CD4-positive, alpha-beta T cell treated with Interleukin-15 for 4 hours (primary cell): ENCODE data around the gene NRP1.

Experiments used
- DNase-seq: peaks from one replicate; pipeline ENCODE4 v3.0.0-alpha.2; 2020; ENCODE audit warnings: low spot score

Gene NRP1

GRCh38 chr10:33260403-33261149, 73.9 kb downstream of the NRP1 start:
- DNase-seq: no peak

DNA sequence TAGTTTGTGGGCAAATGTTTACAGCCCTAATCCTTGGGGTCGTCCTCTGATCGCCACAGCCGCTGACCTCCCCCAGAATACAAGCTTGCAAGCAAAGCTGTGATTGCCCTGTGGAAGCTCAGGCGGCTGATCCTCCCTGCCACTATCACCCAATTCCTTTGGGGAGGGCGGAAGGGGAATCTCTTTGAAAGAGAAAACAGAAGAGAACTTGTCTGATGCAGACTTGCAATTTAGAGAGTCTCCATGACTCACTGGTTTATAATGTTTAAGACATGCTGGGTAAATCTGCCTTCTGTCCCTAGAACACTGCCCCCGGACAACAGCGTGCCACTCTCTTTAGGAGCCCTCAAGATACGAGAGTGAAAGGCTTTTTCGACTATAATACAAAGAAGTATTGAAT, 75.5 kb downstream of the NRP1 start:
- no peak for DNase-seq

DNA sequence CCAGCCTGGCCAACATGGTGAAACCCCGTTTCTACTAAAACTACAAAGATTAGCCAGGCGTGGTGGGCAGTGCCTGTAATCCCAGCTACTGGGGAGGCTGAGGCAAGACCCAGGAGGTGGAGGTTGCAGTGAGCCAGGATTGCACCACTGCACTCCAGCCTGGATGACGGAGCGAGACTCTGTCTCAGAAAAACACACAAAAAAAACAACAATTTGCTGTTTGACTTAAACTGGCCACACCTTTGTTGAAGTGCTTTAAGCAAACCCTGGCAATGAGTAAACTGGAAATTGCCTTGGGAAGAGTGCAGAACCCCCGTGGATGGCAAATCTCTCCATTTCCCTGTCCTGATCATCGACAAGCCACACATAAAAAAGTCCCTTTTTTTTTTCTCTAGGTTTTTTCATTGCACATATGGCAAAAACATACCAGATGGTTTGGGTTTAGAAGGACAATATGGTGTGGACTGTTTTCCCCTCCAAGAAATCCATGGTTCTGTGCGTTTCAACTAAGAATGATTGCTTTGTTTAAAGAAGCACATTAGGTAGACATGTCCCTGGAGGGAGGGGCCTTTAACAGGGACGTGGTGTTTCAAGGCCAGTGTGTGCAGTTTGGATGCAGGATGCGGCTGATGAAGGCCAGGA, 76.9 kb downstream of the NRP1 start:
- no peak for DNase-seq

DNA sequence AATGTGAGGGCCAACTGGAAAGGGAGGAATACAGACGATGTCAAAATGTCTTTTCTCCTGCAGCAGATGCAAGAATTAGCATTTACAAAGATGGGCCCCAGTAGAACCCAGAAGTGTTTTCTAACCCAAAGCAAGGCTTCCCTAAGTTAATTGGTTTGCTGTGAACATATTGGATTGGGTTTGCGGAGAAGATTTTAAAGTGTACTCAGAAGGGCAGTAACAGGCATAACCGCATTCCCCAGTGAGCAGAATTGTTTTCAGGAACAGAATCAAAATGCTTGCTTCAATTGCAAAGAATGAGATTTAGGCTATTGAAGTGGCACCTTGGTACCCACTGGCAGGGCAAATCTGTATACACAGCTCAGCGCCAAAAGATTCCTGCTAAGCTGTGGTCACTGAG, 78.0 kb downstream of the NRP1 start:
- no peak for DNase-seq

GRCh38 chr10:33254556-33255160, 79.8 kb downstream of the NRP1 start:
- no peak for DNase-seq

DNA sequence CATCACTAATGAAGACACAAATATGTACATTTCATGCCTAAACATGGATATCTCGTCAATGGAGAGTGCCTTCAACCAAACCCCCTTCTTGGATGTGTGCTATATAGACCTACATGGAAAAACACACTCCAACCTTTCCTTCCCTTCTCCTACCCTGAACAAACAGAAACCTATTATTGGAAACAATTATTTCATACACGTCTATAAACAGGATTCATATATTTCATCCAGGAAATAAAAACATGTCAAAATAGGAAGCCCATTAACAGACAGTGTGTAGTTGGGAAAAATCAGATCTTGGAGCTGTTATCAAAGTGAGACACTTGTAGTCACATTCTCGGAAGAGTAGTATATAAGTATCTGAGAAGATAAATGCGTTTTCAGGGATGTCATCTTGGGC, 81.1 kb downstream of the NRP1 start:
- no peak for DNase-seq

DNA sequence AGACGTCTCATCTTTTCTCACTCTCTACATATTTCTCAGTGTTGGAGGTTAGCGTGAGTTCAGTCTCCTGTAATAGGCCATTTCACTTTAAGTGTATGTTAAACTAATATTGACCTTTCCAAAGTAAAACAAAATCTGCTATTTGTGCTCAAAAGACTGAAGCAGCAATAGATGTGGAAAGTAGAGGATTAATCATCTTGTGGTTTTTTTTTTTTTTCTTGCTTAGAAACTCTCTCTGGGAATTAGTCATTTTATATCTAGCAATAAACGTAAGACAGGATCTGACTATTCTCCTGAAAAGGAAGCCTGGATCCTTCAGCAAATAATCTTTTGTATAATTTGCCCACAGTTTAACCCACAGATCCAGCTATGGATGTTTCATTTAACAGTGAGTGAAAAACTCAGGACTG, 81.7 kb downstream of the NRP1 start:
- DNase-seq: no peak

DNA sequence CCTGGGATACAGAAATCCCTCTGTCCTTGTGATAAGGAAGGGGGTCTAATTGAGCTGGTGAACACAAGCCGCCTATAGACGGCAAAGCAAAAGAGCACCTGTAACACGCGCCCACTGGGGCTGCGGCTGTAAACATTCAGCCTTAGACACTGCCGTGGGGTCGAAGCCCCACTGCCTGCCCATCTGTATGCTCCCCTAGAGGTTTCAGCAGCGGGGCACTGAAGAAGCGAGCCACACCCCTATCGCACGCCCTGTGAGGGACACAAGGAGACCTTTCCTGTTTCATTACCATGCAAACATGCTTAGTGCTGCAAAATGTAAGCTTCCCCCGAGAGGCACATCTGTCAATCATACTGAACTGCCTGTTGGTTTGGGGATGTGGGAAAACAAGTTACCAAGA, 82.1 kb downstream of the NRP1 start:
- no peak for DNase-seq

- DNase-seq: no peak
Measured at GRCh38 chr10:33249659-33250345, 84.7 kb downstream of the NRP1 start.

- no peak for DNase-seq
Measured at GRCh38 chr10:33249137-33249536, 85.3 kb downstream of the NRP1 start.

GRCh38 chr10:33248638-33249037, 85.8 kb downstream of the NRP1 start:
- DNase-seq: peak; percentile 67

- no peak for DNase-seq
Measured at GRCh38 chr10:33247221-33247922, 87.1 kb downstream of the NRP1 start.

- DNase-seq: no peak
Measured at GRCh38 chr10:33245343-33245742, 89.1 kb downstream of the NRP1 start.

DNA sequence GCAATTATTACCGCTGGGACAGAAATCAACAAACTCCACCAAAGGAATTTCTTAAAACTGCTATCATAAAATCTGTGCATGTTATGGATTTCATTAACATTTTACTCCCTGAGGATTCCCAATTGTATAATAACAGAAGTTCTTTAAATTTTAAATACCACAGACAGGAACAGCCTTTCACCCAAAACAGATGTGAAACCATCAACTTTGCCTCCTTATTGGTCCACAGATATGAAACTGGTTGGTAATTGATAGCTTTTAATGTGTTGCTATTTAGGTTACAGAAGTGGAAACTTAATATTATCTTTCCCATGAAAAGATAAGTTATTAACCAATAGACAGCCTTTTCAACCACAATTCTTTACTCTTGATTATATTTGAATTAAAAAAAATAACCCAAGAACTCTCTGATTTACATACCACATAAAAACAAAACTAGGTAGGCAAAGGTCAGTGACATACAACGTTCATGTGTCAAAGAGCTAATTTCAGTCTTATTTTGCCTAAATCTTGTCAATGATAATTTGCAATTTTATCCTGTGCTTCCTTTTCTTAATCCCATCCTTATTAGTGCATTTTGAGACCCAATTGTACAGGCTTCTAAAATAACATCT, 90.0 kb downstream of the NRP1 start:
- no peak for DNase-seq

- DNase-seq: no peak
Measured at GRCh38 chr10:33243703-33244102, 90.8 kb downstream of the NRP1 start.

- DNase-seq: no peak
Measured at GRCh38 chr10:33242931-33243330, 91.5 kb downstream of the NRP1 start.

GRCh38 chr10:33241351-33241750, 93.1 kb downstream of the NRP1 start:
- no peak for DNase-seq

DNA sequence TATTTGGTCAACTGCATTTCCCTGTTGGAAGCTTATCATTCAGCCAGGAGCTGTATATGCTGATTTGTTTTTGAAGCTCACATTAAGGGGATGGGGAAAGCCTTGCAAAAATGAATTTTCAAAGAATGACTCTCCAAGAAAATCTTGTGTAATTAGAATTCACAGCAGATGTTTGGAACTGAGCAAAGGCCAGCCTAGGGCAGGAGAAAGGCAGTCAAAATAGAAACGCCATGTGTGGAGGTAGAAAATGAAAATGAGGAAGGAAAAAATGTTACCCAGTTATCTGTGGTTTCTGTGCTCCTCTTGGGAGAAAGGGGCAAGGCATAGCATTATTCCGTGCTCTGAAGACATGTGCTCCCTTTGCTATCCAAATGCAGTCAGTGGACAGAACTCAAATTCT, 93.5 kb downstream of the NRP1 start:
- no peak for DNase-seq

DNA sequence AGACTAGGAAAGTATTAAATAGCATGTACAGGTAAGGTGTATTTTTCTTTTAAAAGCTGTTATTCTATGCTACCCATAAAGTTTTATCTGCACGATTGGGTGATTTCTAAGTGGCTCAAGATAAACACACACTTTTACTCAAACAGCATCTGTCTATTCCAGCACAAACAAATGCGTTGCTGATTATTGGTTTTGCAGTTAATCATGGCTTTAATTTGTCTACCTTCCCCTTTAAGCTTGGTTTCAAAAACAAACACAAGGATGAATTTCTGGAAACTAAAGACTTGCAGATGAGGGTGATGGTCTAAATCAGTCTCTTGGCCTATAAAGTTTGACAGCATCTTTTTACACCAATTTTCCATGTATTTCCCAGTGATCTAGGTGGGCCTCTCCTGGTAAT, 94.2 kb downstream of the NRP1 start:
- no peak for DNase-seq

DNA sequence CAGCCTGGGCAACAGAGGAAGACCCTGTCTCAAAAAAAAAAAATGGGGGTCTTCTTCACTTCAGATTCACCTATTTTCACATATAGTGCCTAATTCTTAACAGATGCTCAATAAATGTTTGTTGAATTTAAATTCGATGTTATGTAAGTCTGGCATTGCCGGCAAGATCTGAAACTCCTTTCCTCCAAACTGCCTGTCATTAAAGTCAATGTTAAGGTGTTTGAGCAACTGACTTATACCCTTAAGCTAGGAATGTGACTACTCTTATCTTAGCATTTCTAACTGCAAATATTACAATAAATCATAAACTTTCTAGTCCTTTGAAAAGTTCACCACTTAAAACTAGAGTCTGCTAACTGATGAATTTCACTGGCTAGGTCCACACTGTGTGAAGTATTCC, 95.2 kb downstream of the NRP1 start:
- no peak for DNase-seq

- no peak for DNase-seq
Measured at GRCh38 chr10:33238643-33239042, 95.8 kb downstream of the NRP1 start.
